ENCODE results near the gene ADGRB3.
"Not testable (repeated sequence)": the region's sequence is repeated elsewhere in the genome, so short reads cannot be mapped to it uniquely, and the experiment has no call there.

ADGRB3 gene

DNA sequence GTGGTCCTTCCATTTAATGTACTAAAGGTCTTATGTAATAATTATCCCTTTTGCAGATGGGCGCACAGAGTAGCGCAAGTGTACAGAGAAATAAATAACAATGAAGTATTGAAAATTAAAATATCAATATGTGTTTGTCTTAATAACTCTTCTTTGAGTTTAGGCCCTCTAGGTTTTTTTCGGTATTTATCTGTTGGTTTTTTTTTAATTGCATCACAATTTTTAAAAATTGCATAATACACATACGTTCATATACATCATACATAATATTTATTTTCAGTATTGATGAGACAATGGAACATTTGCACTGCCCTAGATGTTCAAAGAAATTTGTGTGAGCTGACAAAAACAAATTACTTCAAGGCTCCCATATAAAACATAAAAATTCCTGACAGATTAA is 15.1 kb downstream of the ADGRB3 start:
- no peak for DNase-seq

DNA sequence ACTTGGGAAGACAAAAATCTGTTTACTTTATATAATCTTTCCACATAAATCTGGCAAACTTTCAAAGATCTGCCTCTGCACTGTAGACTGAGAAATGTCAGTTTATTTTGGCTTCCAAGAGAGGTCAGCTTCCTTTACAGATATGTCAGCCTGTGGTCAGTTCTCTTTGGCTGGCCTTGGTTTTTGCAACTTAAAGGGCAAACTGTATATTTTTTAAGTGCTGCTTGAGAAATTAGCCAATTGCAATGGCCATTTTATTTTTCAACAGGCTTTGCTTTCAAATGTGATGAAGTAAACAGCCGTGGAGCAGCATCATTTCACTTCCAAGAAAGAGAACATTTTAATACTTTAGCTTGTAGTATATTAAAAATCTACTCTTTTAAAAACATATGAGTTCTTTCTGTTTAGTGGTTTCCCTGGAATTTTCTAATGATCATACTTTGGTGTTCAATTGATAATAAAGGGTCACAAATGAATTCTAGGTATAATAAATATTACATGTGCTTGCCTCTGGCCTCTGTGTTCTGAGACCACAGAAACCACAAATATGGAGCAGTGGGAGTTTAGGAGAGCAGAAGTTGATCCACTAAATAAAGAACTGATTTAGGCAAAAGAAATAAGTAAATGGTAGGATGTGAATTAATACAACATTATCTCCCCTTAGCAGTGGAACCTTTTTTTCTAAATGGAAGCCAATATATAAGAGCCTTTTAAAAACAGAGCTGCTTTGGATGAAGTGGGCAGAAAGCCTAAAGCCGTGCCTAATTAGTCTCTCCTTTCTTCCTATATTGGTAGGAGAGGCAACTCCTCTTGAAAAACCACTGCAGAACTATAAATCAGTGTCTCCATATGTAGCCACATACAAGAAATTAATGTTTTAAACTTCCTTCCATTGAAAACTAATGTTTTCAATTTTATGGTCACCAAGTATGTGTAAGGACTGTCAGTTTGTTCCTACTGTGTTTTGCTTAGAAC is 16.2 kb downstream of the ADGRB3 start:
- no peak for DNase-seq

GRCh38 chr6:68652117-68652536 is 17.0 kb downstream of the ADGRB3 start:
- no peak for DNase-seq

- no peak for DNase-seq
These were observed 18.1 kb downstream of the ADGRB3 start for GRCh38 chr6:68653074-68653705.

- no peak for DNase-seq
These were observed 18.6 kb downstream of the ADGRB3 start for GRCh38 chr6:68653706-68654089.

GRCh38 chr6:68654134-68654533 is 19.1 kb downstream of the ADGRB3 start:
- DNase-seq, result no peak

GRCh38 chr6:68655028-68655427 is 19.9 kb downstream of the ADGRB3 start:
- no peak for DNase-seq

GRCh38 chr6:68657374-68658139 is 22.5 kb downstream of the ADGRB3 start:
- no peak for DNase-seq

DNA sequence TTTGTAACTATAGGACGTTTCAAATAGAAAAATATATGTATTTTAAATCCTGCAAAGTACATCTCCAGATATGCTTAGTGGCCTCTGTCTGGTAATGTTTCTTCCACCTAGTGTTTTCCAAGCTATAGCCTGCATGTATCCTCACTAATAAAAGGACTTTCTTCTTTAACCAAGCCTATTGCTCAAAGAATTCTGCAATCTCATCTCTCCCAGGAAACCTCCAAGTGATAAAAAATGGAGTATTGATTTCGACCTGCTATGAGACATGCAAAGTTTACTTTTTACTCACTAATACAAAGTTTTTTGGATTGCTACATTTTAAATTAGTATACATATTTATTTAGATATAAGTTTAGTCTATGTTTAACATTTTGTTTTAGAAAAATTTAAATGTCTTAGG is 23.3 kb downstream of the ADGRB3 start:
- no peak for DNase-seq

DNA sequence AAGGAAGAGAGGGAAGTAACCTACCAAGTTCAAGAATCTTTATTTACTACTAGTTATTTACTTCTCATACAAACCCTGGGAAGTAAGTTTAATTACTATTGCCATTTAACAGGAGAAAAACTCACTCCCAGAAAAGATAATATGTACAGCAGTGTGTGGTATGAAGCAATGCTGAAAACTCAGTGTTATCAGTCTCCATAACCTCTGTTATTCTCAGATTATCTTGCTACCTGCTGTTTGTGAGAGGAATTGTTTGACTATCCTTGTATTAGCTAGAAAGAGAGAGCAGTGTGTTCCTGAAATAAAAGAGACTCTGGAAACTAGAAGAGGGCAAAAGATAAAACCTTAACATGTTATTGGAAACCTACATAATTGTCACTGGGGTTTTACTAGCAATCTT is 38.2 kb downstream of the ADGRB3 start:
- no peak for DNase-seq

DNA sequence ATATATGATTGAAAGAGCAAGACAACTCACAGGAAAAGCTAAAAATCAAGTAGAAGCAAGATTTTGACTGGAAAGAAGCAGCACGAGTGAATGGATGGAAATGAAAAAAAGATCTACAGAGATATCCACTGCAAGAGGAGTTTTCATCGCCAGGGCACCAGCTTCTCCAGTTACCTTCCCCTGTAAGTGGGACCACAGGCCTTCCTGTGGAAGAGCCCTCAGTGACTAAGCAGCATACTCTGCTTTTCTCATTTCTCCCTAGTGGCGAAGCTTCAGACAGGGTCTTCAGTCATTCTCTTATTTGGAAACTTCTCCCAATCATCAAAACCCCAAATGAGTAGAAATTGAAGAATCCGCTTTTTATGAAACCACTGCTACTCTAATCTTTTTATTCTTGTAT is 40.5 kb downstream of the ADGRB3 start:
- DNase-seq, result no peak

GRCh38 chr6:68676094-68676493 is 41.0 kb downstream of the ADGRB3 start:
- not testable (repeated sequence) for DNase-seq

DNA sequence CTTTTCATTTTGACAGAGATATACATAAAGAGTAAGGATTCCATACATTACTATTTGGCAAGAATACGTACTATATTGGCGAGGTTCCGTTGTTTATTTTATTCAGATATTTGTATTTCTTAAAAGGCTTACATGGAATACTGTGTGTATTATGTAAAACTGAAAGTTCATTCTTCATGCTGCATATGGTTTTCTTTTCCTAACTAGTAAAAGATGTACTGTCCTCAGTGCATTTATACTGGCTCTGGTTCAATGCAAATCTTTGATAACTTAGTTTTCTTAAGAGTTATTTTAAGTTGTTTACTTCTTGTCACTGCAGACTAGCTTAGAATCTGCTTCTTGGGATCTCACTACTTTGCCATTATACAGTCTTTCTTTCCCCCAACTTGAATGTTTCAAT is 42.0 kb downstream of the ADGRB3 start:
- no peak for DNase-seq

DNA sequence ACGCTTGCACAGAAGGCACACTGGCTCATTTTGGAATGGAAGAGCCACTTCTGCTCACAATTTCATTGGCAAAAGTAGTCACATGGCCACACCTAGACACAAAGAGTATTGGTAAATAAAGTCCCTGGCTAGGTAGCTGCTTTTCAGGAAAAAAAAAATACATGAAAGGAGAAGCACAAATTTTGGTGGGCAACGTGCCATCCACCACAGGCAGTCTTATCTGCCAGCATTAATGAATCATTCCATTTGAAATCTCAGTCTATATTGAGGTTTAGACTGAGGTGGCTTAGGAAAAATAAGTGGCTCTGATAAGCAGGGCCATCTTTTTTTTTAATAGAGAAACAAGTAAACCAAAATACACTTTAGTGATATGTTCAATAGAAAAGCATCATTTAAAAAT is 44.3 kb downstream of the ADGRB3 start:
- no peak for DNase-seq

DNA sequence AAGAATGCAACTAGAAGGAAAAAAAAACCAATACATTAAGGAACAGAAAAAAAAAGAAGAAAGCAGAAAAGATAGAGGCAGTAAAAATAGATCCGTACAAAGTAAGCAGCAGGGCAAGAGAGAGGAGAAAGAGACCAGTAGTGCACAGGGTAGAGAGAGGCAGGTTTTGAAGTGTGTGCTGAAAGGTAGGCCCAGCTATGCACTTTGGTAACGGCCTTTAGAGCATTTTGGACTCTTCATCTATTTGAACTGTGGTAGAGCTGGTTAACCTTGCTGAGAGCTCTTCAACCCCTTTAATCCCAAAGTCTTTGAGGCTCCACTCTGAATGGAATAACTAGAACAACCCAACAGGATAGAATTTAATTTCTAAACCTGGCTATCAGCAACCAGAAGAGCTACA is 45.2 kb downstream of the ADGRB3 start:
- DNase-seq, result no peak

GRCh38 chr6:68689910-68690309 is 54.8 kb downstream of the ADGRB3 start:
- DNase-seq, result no peak

GRCh38 chr6:68691120-68691519 is 56.0 kb downstream of the ADGRB3 start:
- DNase-seq, result no peak

GRCh38 chr6:68693271-68693670 is 58.2 kb downstream of the ADGRB3 start:
- no peak for DNase-seq

- DNase-seq, result no peak
These were observed 60.3 kb downstream of the ADGRB3 start for GRCh38 chr6:68695403-68695802.

- no peak for DNase-seq
These were observed 60.8 kb downstream of the ADGRB3 start for GRCh38 chr6:68695838-68696237.

DNA sequence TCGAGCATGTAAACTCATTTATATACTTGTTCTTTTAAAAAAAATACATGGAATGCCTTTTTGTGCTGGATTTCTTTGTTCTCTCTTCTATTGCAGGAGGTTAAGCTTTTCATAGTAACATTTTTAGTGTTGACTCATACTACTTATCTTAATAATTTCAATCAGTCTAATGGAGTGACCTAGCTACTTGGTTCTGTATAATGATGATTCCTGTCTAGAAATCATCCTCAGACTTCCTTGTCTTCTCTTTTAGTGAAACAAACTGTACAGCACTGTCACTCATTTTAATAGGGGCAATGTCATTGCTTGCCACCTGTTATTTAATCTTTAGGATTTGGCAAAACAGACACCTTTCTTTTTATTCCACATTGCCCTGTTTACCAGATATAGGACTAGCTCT is 62.3 kb downstream of the ADGRB3 start:
- no peak for DNase-seq

- no peak for DNase-seq
These were observed 66.1 kb downstream of the ADGRB3 start for GRCh38 chr6:68701159-68701558.

DNA sequence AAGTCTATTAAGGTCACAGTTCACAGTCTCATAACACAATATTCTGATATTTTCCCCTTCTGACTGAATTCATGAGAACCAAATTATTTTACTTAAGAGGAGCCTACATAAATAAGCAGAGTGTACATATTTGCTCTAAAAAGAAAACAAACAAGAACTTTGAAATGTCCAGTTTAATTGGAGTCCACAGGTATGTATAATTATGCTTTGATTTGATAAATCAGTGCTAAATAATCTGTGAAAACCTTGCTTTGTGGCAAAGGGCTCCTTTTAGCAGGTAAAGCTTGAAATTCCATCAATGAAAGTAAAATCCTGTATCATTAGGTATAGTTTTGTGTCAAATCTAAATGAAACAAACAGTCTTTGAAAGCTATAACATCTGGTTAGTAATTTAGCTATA is 69.4 kb downstream of the ADGRB3 start:
- no peak for DNase-seq

GRCh38 chr6:68709091-68709490 is 74.0 kb downstream of the ADGRB3 start:
- DNase-seq, result no peak
